H9 (cell line): ENCODE results near the gene CFAP107. TPM values are rescaled to one million over a fixed set of nuclear protein-coding genes. Genes with fewer than 3 reads are reported as not detected.
"Not testable (repeated sequence)": the region's sequence is repeated elsewhere in the genome, so short reads cannot be mapped to it uniquely, and the experiment has no call there.

Experiments
- DNase-seq: peaks from one replicate; pipeline ENCODE4 v3.0.0-alpha.2; 2017
- H2AFZ ChIP-seq: one replicate; pipeline ENCODE4 v1.6.1; 2013; ENCODE audit warnings: mild to moderate bottlenecking, low read length, control low read depth, moderate library complexity
- H2AK5ac ChIP-seq: 2 replicates; pipeline ENCODE4 v1.6.1; 2013; ENCODE audit warnings: low read length, control low read depth, mixed read lengths; ENCODE audit not compliant: insufficient read length
- H2BK120ac ChIP-seq: one replicate; pipeline ENCODE4 v1.6.1; 2013; ENCODE audit warnings: low read depth, mild to moderate bottlenecking, low read length, control low read depth, inconsistent platforms; ENCODE audit not compliant: poor library complexity, severe bottlenecking
- H2BK12ac ChIP-seq: 2 replicates; pipeline ENCODE4 v1.6.1; 2013; ENCODE audit warnings: low read length, control low read depth, mixed read lengths, low read depth; ENCODE audit not compliant: insufficient read length
- H2BK15ac ChIP-seq: 2 replicates; pipeline ENCODE4 v1.6.1; 2013; ENCODE audit warnings: low read depth, low read length, control low read depth
- H2BK20ac ChIP-seq: one replicate; pipeline ENCODE4 v1.6.1; 2013; ENCODE audit warnings: low read depth, mild to moderate bottlenecking, low read length, control low read depth, inconsistent platforms; ENCODE audit not compliant: poor library complexity, severe bottlenecking
- H2BK5ac ChIP-seq: 2 replicates; pipeline ENCODE4 v1.6.1; 2013; ENCODE audit warnings: low read length, control low read depth, mixed read lengths; ENCODE audit not compliant: insufficient read length
- H3K14ac ChIP-seq: 2 replicates; pipeline ENCODE4 v1.6.1; 2013; ENCODE audit warnings: low read length, control low read depth; ENCODE audit not compliant: insufficient read depth
- H3K18ac ChIP-seq: 2 replicates; pipeline ENCODE4 v1.6.1; 2013; ENCODE audit warnings: low read depth, mild to moderate bottlenecking, mixed read lengths, low read length, control low read depth; ENCODE audit not compliant: insufficient read length
- H3K23ac ChIP-seq: 2 replicates; pipeline ENCODE4 v1.6.1; 2013; ENCODE audit warnings: low read length, control low read depth, mixed read lengths, low read depth; ENCODE audit not compliant: insufficient read length
- H3K23me2 ChIP-seq: 2 replicates; pipeline ENCODE4 v1.6.1; 2013; ENCODE audit warnings: low read depth, mild to moderate bottlenecking, mixed read lengths, low read length, control low read depth; ENCODE audit not compliant: insufficient read length, poor library complexity, severe bottlenecking
- H3K27ac ChIP-seq: 2 replicates; pipeline ENCODE4 v1.5.1; 2013; ENCODE audit warnings: low read length, control low read depth, mixed read lengths, low read depth; ENCODE audit not compliant: insufficient read length
- H3K27me3 ChIP-seq: 2 replicates; pipeline ENCODE4 v1.6.1; 2013; ENCODE audit warnings: low read length, control low read depth, inconsistent platforms; ENCODE audit not compliant: insufficient read depth
- H3K4ac ChIP-seq: 2 replicates; pipeline ENCODE4 v1.6.1; 2013; ENCODE audit warnings: low read depth, mild to moderate bottlenecking, control low read depth, inconsistent platforms, low read length, moderate library complexity
- H3K4me1 ChIP-seq: 2 replicates; pipeline ENCODE4 v1.6.1; 2013; ENCODE audit warnings: low read length, control low read depth, inconsistent platforms; ENCODE audit not compliant: insufficient read depth
- H3K4me2 ChIP-seq: 2 replicates; pipeline ENCODE4 v1.6.1; 2013; ENCODE audit warnings: low read length, control low read depth, mixed read lengths; ENCODE audit not compliant: insufficient read length, insufficient read depth
- H3K56ac ChIP-seq: 2 replicates; pipeline ENCODE4 v1.6.1; 2013; ENCODE audit warnings: low read depth, mild to moderate bottlenecking, mixed read lengths, low read length, control low read depth; ENCODE audit not compliant: insufficient read length
- H3K79me1 ChIP-seq: 2 replicates; pipeline ENCODE4 v1.6.1; 2013; ENCODE audit warnings: low read depth, mild to moderate bottlenecking, moderate library complexity, low read length, control low read depth, inconsistent platforms; ENCODE audit not compliant: insufficient read depth, poor library complexity, severe bottlenecking
- H3K79me2 ChIP-seq: 2 replicates; pipeline ENCODE4 v1.6.1; 2013; ENCODE audit warnings: low read length, control low read depth, inconsistent platforms; ENCODE audit not compliant: insufficient read depth
- H3K9ac ChIP-seq: 2 replicates; pipeline ENCODE4 v1.6.1; 2013; ENCODE audit warnings: low read length, control low read depth, mixed read lengths; ENCODE audit not compliant: insufficient read length; ENCODE audit errors: extremely low read depth
- H3K9me3 ChIP-seq: one replicate; pipeline ENCODE4 v1.6.1; 2013; ENCODE audit warnings: low read depth, low read length, inconsistent platforms; ENCODE audit not compliant: control insufficient read depth
- H3T11ph ChIP-seq: one replicate; pipeline ENCODE4 v1.6.1; 2013; ENCODE audit warnings: mild to moderate bottlenecking, low read length, control low read depth, inconsistent platforms
- H4K20me1 ChIP-seq: one replicate; pipeline ENCODE4 v1.6.1; 2013; ENCODE audit not compliant: control insufficient read depth, insufficient read length, insufficient read depth
- H4K5ac ChIP-seq: 2 replicates; pipeline ENCODE4 v1.6.1; 2013; ENCODE audit warnings: low read depth, mild to moderate bottlenecking, mixed read lengths, low read length, control low read depth; ENCODE audit not compliant: insufficient read length
- H4K8ac ChIP-seq: replicated peaks from 2 replicates; pipeline ENCODE4 v1.6.1; 2013; ENCODE audit warnings: low read length, control low read depth, mixed read lengths, low read depth; ENCODE audit not compliant: insufficient read length
- H4K91ac ChIP-seq: 2 replicates; pipeline ENCODE4 v1.6.1; 2013; ENCODE audit warnings: low read depth, mild to moderate bottlenecking, moderate library complexity, mixed read lengths, low read length, control low read depth; ENCODE audit not compliant: insufficient read length
- H3K27ac Mint-ChIP-seq, 3 experiments: 2 replicates in 2 of 3; 3 replicates in 1 of 3; pipeline ENCODE4 v1.8.0; 2020 to 2021; ENCODE audit warnings: mixed read lengths in 3 of 3, mild to moderate bottlenecking in 1 of 3, moderate library complexity in 1 of 3
- H3K27me3 Mint-ChIP-seq: 2 replicates; pipeline ENCODE4 v1.8.0; 2021; ENCODE audit warnings: low read depth, mild to moderate bottlenecking, moderate library complexity, mixed read lengths
- H3K36me3 Mint-ChIP-seq, 3 experiments: 2 replicates in 2 of 3; 3 replicates in 1 of 3; pipeline ENCODE4 v1.8.0; 2020 to 2021; ENCODE audit warnings: low read depth in 3 of 3, mixed read lengths in 3 of 3; ENCODE audit not compliant: insufficient read depth in 1 of 3
- H3K4me1 Mint-ChIP-seq, 2 experiments: 2 replicates each; pipeline ENCODE4 v1.8.0; 2020; ENCODE audit warnings: mixed read lengths in 2 of 2
- H3K4me3 Mint-ChIP-seq, 2 experiments: 2 replicates in 1 of 2; 3 replicates in 1 of 2; pipeline ENCODE4 v1.8.0; 2020 to 2021; ENCODE audit warnings: mild to moderate bottlenecking in 2 of 2, mixed read lengths in 2 of 2, moderate library complexity in 1 of 2
- H3K9me3 Mint-ChIP-seq, 2 experiments: 2 replicates in 1 of 2; 3 replicates in 1 of 2; pipeline ENCODE4 v1.8.0; 2020; ENCODE audit warnings: mild to moderate bottlenecking in 2 of 2, mixed read lengths in 2 of 2, moderate library complexity in 1 of 2
- CTCF ChIP-seq: fragments of 200-600 bp; sonication (generic); conservative IDR thresholded peaks from 3 replicates; pipeline ENCODE4 v1.8.0; 2021; ENCODE audit warnings: antibody characterized with exemption, mild to moderate bottlenecking
- WGBS: extraction: QIAGEN DNeasy Blood & Tissue Kit; methylation state at CpG from one replicate; pipeline ENCODE4 v1.1.7; 2013; ENCODE audit warnings: missing lambda C conversion rate, low lambda C conversion rate, mixed read lengths; ENCODE audit not compliant: insufficient read length; ENCODE audit errors: extremely low coverage; 5-methylcytosine and 5-hydroxymethylcytosine counted together
- total RNA-seq: library from RNA; stranded (reverse); gene quantifications from 2 replicates; pipeline ENCODE4 v1.2.1, GENCODE V29; 2021

CFAP107 gene
- total RNA-seq, 1 experiment from 2014 or later = not detected

GRCh38 chr1:12783783-12784182 is 37.8 kb downstream of the CFAP107 start:
- H3K4me1 ChIP-seq, H3K9ac ChIP-seq, H3T11ph ChIP-seq, H3K79me2 ChIP-seq, H3K27me3 ChIP-seq, H4K5ac ChIP-seq, H3K79me1 ChIP-seq, H3K4ac ChIP-seq, H3K27me3 Mint-ChIP-seq, H3K23ac ChIP-seq, H3K27ac Mint-ChIP-seq, H3K36me3 Mint-ChIP-seq, H4K8ac ChIP-seq, H2BK120ac ChIP-seq, H2AK5ac ChIP-seq, DNase-seq, H3K56ac ChIP-seq, H2AFZ ChIP-seq, H3K27ac ChIP-seq, H3K23me2 ChIP-seq, H3K18ac ChIP-seq, H2BK20ac ChIP-seq, H4K91ac ChIP-seq, H3K14ac ChIP-seq, H2BK5ac ChIP-seq, H2BK15ac ChIP-seq, H2BK12ac ChIP-seq, H4K20me1 ChIP-seq, H3K4me3 Mint-ChIP-seq, H3K4me2 ChIP-seq: not testable (repeated sequence)
- no CpG with 5 or more reads among the region's 7 CpGs for WGBS
- TF ChIP-seq CTCF = peak; percentile 62
- Mint-ChIP-seq H3K4me1 (peaks cover 8 to 13% of the 10 kb centered on the region in 2 experiments), H3K9me3 (peaks cover 33 to 34% of the 10 kb centered on the region in 2 experiments)
- H3K9me3 ChIP-seq = peaks cover 12% of the 10 kb centered on the region

GRCh38 chr1:12784729-12785128 is 38.7 kb downstream of the CFAP107 start:
- not testable (repeated sequence) for H2BK120ac ChIP-seq, H3K79me1 ChIP-seq, H3T11ph ChIP-seq, H3K36me3 Mint-ChIP-seq, H3K4me1 ChIP-seq, H3K56ac ChIP-seq, H2BK5ac ChIP-seq, H3K27ac ChIP-seq, H3K27me3 Mint-ChIP-seq, H2BK12ac ChIP-seq, H3K27me3 ChIP-seq, H3K9ac ChIP-seq, H3K27ac Mint-ChIP-seq, H4K8ac ChIP-seq, H3K23me2 ChIP-seq, H3K18ac ChIP-seq, H4K91ac ChIP-seq, H4K20me1 ChIP-seq, H2AK5ac ChIP-seq, H2BK15ac ChIP-seq, H2BK20ac ChIP-seq, H3K4me3 Mint-ChIP-seq, H2AFZ ChIP-seq, DNase-seq, H3K79me2 ChIP-seq, H3K14ac ChIP-seq, H4K5ac ChIP-seq, H3K23ac ChIP-seq, H3K4ac ChIP-seq, H3K4me2 ChIP-seq
- H3K9me3 Mint-ChIP-seq = peaks cover 37% of the 10 kb centered on the region in 2 experiments
- WGBS = no CpG with 5 or more reads among the region's 8 CpGs
- H3K9me3 ChIP-seq = peaks cover 12% of the 10 kb centered on the region
- peaks cover 8 to 13% of the 10 kb centered on the region in 2 experiments for H3K4me1 Mint-ChIP-seq
